PC-9 (cell line): ENCODE results near the gene RIOK2. TPM values are rescaled to one million over a fixed set of nuclear protein-coding genes. Genes with fewer than 3 reads are reported as not detected.

Experiments used
- BruUV-seq: library from RNA; stranded (reverse); fragments of 400-500 nt; replicated peaks from 2 replicates; lab custom pipeline; 2021; lab: Mats Ljungman, UMichigan
- CTCF ChIA-PET: fragments of 300-600 bp; sonication (Branson Sonifier 250); formaldehyde crosslinking; loops from one replicate; lab custom pipeline; 2022; ENCODE audit warnings: antibody characterized with exemption; lab: Charles Lee
- POLR2A ChIA-PET: fragments of 300-600 bp; sonication (Branson Sonifier 250); formaldehyde crosslinking; loops from one replicate; lab custom pipeline; 2022; ENCODE audit warnings: antibody characterized with exemption; ENCODE audit not compliant: unreplicated experiment; lab: Charles Lee
- DNase-seq, 2 experiments: peaks; one replicate each; pipeline versions ENCODE4 v3.0.0 to v3.0.0-alpha.2; 2015 to 2022; ENCODE audit warnings: mixed read lengths in 1 of 2
- H2AFZ ChIP-seq: fragments of 200-600 bp; sonication (generic); 2 replicates; pipeline ENCODE4 v1.8.1; 2017; ENCODE audit warnings: antibody characterized with exemption
- H3F3A ChIP-seq: fragments of 200-600 bp; sonication (generic); 2 replicates; pipeline ENCODE4 v1.8.1; 2017; ENCODE audit warnings: antibody characterized with exemption, mild to moderate bottlenecking, low read depth; ENCODE audit not compliant: insufficient read depth
- H3K27ac ChIP-seq: fragments of 200-600 bp; sonication (generic); 2 replicates; pipeline ENCODE4 v1.6.1; 2016; ENCODE audit warnings: mixed run types
- H3K27me3 ChIP-seq: fragments of 200-600 bp; sonication (generic); 2 replicates; pipeline ENCODE4 v1.6.1; 2016; ENCODE audit warnings: low read depth, mixed run types; ENCODE audit not compliant: insufficient read depth
- H3K36me3 ChIP-seq: fragments of 200-600 bp; sonication (generic); 2 replicates; pipeline ENCODE4 v1.6.1; 2016; ENCODE audit warnings: low read depth, mixed run types
- H3K4me1 ChIP-seq: fragments of 200-600 bp; sonication (generic); replicated peaks from 2 replicates; pipeline ENCODE4 v1.6.1; 2016; ENCODE audit warnings: mixed run types; ENCODE audit not compliant: insufficient read depth
- H3K4me2 ChIP-seq: fragments of 200-600 bp; sonication (generic); 2 replicates; pipeline ENCODE4 v1.6.1; 2017; ENCODE audit warnings: mixed run types
- H3K4me3 ChIP-seq: fragments of 200-600 bp; sonication (generic); 2 replicates; pipeline ENCODE4 v1.6.1; 2016; ENCODE audit warnings: mixed run types
- H3K79me2 ChIP-seq: fragments of 200-600 bp; sonication (generic); 2 replicates; pipeline ENCODE4 v1.6.1; 2017; ENCODE audit warnings: low read depth, mixed run types
- H3K9me2 ChIP-seq: fragments of 200-600 bp; sonication (generic); 2 replicates; pipeline ENCODE4 v1.8.1; 2017; ENCODE audit warnings: mild to moderate bottlenecking; ENCODE audit not compliant: insufficient read depth
- H3K9me3 ChIP-seq: fragments of 200-600 bp; sonication (generic); 2 replicates; pipeline ENCODE4 v1.8.1; 2016; ENCODE audit warnings: low read depth; ENCODE audit not compliant: insufficient read depth
- H4K20me1 ChIP-seq: fragments of 200-600 bp; sonication (generic); 2 replicates; pipeline ENCODE4 v1.8.1; 2017; ENCODE audit not compliant: insufficient read depth
- EZH2 ChIP-seq: fragments of 200-600 bp; sonication (generic); IDR thresholded peaks from 2 replicates; pipeline ENCODE4 v1.8.0; 2017; ENCODE audit warnings: antibody characterized with exemption, low read depth
- intact Hi-C: fragments of 100-400 bp; cut with micrococcal nuclease; formaldehyde crosslinking; loops from one replicate; pipeline ENCODE4 v1.10.0; 2022; ENCODE audit not compliant: unreplicated experiment
- total RNA-seq: library from RNA; stranded (reverse); gene quantifications from 2 replicates; pipeline ENCODE4 v1.2.3, GENCODE V29; 2021
- TF ChIP-seq, protein P1 (sequence below): fragments of 200-600 bp; sonication (generic); conservative IDR thresholded peaks from 2 replicates; pipeline ENCODE4 v1.6.1; 2017; ENCODE audit warnings: mixed run types, antibody characterized with exemption, mild to moderate bottlenecking, moderate library complexity

RIOK2 gene
- total RNA-seq, 1 experiment from 2014 or later, result 18.4 TPM

DNA sequence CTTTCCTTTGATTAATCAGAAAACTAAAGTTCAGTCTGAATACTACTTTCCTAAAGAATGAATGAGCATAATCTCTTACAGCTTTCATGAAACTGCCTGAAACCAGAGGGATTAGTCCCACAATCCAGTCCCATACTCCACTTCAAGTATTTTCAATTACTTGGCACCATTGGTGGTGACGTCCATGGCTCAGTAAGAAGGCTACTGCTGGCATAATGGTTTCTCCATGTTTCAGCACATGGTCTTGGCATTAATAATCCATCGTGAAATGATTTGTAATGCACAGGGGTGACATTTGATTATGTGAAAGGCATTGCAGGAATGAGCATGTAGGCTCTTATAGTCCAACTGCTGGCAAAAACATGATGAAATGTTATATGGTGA lies 64.0 kb downstream of the RIOK2 start:
- no peaks in the 10 kb centered on the region for H3K79me2 ChIP-seq
- no peaks in the 10 kb centered on the region for H3K9me2 ChIP-seq
- peaks cover 5% of the 10 kb centered on the region for H3K4me1 ChIP-seq
- CTCF ChIA-PET, result no interaction called here
- TF ChIP-seq, protein P1, sequence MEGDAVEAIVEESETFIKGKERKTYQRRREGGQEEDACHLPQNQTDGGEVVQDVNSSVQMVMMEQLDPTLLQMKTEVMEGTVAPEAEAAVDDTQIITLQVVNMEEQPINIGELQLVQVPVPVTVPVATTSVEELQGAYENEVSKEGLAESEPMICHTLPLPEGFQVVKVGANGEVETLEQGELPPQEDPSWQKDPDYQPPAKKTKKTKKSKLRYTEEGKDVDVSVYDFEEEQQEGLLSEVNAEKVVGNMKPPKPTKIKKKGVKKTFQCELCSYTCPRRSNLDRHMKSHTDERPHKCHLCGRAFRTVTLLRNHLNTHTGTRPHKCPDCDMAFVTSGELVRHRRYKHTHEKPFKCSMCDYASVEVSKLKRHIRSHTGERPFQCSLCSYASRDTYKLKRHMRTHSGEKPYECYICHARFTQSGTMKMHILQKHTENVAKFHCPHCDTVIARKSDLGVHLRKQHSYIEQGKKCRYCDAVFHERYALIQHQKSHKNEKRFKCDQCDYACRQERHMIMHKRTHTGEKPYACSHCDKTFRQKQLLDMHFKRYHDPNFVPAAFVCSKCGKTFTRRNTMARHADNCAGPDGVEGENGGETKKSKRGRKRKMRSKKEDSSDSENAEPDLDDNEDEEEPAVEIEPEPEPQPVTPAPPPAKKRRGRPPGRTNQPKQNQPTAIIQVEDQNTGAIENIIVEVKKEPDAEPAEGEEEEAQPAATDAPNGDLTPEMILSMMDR, result no peak
- no peak for TF ChIP-seq EZH2
- H3K27ac ChIP-seq, result no peak overlapping the region
- no peak overlapping the region for H2AFZ ChIP-seq
- no peaks in the 10 kb centered on the region for H3F3A ChIP-seq
- no peak for DNase-seq
- no peak overlapping the region for H3K4me2 ChIP-seq
- no peaks in the 10 kb centered on the region for H3K36me3 ChIP-seq
- BruUV-seq, result no TSS peak
- no peaks in the 10 kb centered on the region for H4K20me1 ChIP-seq
- POLR2A ChIA-PET, result no interaction called here
- H3K4me3 ChIP-seq, result no peak overlapping the region
- intact Hi-C loops, result no loop called here
- H3K9me3 ChIP-seq, result no peaks in the 10 kb centered on the region
- no peaks in the 10 kb centered on the region for H3K27me3 ChIP-seq

DNA sequence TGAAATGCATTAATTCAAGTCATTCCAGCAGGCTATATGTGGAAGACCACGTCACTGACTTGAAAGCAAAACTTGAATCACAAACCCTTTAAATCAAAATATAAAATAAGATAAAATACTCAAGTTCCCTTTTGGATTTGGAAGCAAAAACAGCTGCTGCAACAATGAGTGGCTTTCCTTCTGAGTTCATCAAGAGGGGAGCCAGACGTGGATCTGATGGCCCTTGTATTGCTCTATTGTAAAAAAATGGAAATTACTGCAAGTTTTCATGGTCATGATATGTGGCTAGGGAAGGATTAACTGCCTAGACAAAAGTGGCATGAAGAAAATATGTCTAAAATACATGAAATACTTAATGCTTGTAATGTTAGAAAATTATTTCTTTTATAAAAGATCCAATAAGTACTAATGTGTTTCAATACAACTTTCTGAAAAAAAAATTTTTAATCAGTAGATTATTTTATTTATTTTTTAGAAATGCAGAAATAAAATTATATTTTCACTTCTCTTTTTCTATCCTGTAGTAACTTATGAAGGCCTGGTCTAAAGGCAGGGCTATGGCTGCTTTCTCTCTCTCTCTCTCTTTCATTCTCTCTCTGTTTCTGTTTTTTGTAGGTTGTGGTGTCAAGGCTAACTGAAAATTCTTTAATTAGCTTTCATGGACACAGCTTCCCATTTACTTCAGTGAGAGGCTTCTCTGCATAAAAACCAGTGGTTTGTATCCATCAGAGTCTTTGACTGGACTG lies 64.6 kb downstream of the RIOK2 start:
- CTCF ChIA-PET, result no interaction called here

DNA sequence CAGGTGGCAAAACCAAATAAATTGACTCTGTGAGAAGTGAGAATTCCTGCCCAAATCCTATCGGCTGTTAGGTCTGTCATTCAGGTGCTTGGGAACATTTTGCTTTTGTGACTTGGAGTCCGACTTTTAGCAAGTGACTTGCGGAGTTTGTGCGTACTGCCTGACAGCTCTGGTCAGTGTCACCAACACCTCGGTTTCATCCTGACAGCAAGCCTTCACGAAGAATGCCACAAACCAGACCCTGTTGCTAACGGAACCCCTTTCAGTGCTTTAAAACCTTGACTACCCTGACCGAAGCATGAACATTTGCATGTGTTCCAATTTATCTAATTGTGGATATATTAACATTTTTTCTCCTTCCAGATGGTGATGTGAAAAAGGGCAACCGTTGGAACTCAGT lies 67.1 kb downstream of the RIOK2 start:
- no peaks in the 10 kb centered on the region for H3K9me2 ChIP-seq
- no peaks in the 10 kb centered on the region for H3K36me3 ChIP-seq
- TF ChIP-seq, protein P1, result no peak
- TF ChIP-seq EZH2, result no peak
- DNase-seq, result no peak
- ChIA-PET POLR2A (no interaction called here), CTCF (interaction anchor here (0.6 kb wide), 1 partner anchor 771 kb away, joined by 3 read pairs; no protein-coding TSS in a partner anchor)
- no peak overlapping the region for H3K27ac ChIP-seq
- intact Hi-C loops, result no loop called here
- no peak overlapping the region for H3K4me3 ChIP-seq
- BruUV-seq, result no TSS peak
- no peaks in the 10 kb centered on the region for H3K79me2 ChIP-seq
- H2AFZ ChIP-seq, result no peak overlapping the region
- no peaks in the 10 kb centered on the region for H3K27me3 ChIP-seq
- H3K4me2 ChIP-seq, result no peak overlapping the region
- H3F3A ChIP-seq, result no peaks in the 10 kb centered on the region
- H3K4me1 ChIP-seq, result no peaks in the 10 kb centered on the region
- no peaks in the 10 kb centered on the region for H4K20me1 ChIP-seq
- no peaks in the 10 kb centered on the region for H3K9me3 ChIP-seq

More for the DNA sequence above, 64.6 kb downstream of the RIOK2 start:
- TF ChIP-seq, protein P1, result no peak
- TF ChIP-seq EZH2, result no peak
- H3K36me3 ChIP-seq, result no peaks in the 10 kb centered on the region
- BruUV-seq, result no TSS peak
- POLR2A ChIA-PET, result no interaction called here
- no peak overlapping the region for H3K27ac ChIP-seq
- no peaks in the 10 kb centered on the region for H4K20me1 ChIP-seq
- intact Hi-C loops, result no loop called here
- no peaks in the 10 kb centered on the region for H3K79me2 ChIP-seq
- H2AFZ ChIP-seq, result no peak overlapping the region
- H3F3A ChIP-seq, result no peaks in the 10 kb centered on the region
- no peak overlapping the region for H3K4me2 ChIP-seq
- DNase-seq, result no peak
- no peak overlapping the region for H3K4me3 ChIP-seq
- no peaks in the 10 kb centered on the region for H3K9me3 ChIP-seq
- H3K4me1 ChIP-seq, result no peaks in the 10 kb centered on the region
- no peaks in the 10 kb centered on the region for H3K27me3 ChIP-seq
- no peaks in the 10 kb centered on the region for H3K9me2 ChIP-seq
